ENCODE results near the gene NR1H3.

The NR1H3 gene

DNA sequence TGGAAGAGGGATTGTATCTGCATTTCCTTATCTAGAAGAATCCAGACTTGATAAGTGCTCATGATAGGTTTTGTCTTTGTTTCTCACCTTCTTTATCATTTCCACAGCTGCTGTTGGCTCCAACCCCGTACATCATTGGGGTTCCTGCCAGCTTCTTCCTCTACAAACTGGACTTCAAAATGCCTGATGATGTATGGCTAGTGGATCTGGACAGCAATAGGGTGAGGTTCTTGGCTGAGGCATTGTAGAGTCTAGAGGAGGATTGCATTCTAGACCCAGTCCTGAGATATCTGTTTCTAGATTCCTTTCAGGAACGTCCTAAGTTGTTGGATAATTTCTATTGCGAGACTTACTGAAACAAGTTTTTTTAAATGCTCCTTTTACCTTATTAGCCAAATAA is 20.3 kb downstream of the NR1H3 start:
- Histone ChIP-seq H3K23ac (ENCODE audit: low read length) (no peak overlapping the region), H4K8ac (ENCODE audit: low read depth, low read length) (no peak overlapping the region), H3K4ac (ENCODE audit: low read depth, low read length) (no peak overlapping the region), H3K79me1 (ENCODE audit: low read length) (peaks cover 6% of the 10 kb centered on the region), H3K18ac (ENCODE audit: low read length) (no peak overlapping the region), H3K79me2 (ENCODE audit: control insufficient read depth, insufficient read depth, low read length) (no peaks in the 10 kb centered on the region), H3K36me3 (ENCODE audit: control insufficient read depth, insufficient read depth, low read length) (peaks cover 2% of the 10 kb centered on the region), H3K4me3 (ENCODE audit: low read length) (no peak overlapping the region), H2AK5ac (ENCODE audit: low read length) (no peak overlapping the region), H3K4me2 (ENCODE audit: low read length) (no peak overlapping the region), H2BK5ac (ENCODE audit: low read length) (no peak overlapping the region), H4K5ac (ENCODE audit: low read length) (no peak overlapping the region), H3K27ac (ENCODE audit: low read depth, low read length) (no peak overlapping the region), H3K4me1 (ENCODE audit: control insufficient read depth, low read depth, low read length) (no peaks in the 10 kb centered on the region), H2BK15ac (replicated peaks; ENCODE audit: low read depth) (no peak overlapping the region), H3K9ac (ENCODE audit: low read length) (no peak overlapping the region), H2BK120ac (ENCODE audit: low read depth, low read length) (no peak overlapping the region), H3K27me3 (ENCODE audit: insufficient read depth, low read length, poor library complexity) (no peaks in the 10 kb centered on the region), H3K56ac (ENCODE audit: low read length) (no peak overlapping the region)
- no peak for DNase-seq
- no CpG with 5 or more reads among the region's 3 CpGs for WGBS (ENCODE audit: extremely low coverage, insufficient coverage, low lambda C conversion rate)

DNA sequence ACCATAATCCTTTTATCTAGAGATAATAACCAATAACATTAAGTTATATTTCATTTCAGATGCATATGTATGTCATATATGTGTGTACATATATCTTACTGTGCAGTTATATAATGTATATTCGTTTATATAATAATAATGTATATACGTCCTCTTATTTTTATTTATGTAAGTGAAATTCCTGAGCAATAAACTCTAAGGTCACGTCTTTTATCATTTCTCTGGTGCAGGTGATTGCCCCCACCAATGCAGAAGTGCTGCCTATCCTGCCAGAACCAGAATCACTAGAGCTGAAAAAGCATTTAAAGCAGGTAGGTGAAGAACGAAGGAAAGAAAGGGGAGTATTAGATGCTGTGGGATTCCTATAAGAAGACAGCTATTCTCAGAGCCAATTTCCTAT is 21.0 kb downstream of the NR1H3 start:
- no peak overlapping the region for H3K27ac ChIP-seq (ENCODE audit: low read depth, low read length)
- H4K8ac ChIP-seq (ENCODE audit: low read depth, low read length) = no peak overlapping the region
- H3K27me3 ChIP-seq (ENCODE audit: insufficient read depth, low read length, poor library complexity) = no peaks in the 10 kb centered on the region
- no peak overlapping the region for H3K23ac ChIP-seq (ENCODE audit: low read length)
- peaks cover 6% of the 10 kb centered on the region for H3K79me1 ChIP-seq (ENCODE audit: low read length)
- no peak overlapping the region for H3K56ac ChIP-seq (ENCODE audit: low read length)
- H3K4ac ChIP-seq (ENCODE audit: low read depth, low read length) = no peak overlapping the region
- no peak overlapping the region for H3K9ac ChIP-seq (ENCODE audit: low read length)
- H3K4me1 ChIP-seq (ENCODE audit: control insufficient read depth, low read depth, low read length) = no peaks in the 10 kb centered on the region
- H2BK120ac ChIP-seq (ENCODE audit: low read depth, low read length) = no peak overlapping the region
- no peak for DNase-seq
- peaks cover 2% of the 10 kb centered on the region for H3K36me3 ChIP-seq (ENCODE audit: control insufficient read depth, insufficient read depth, low read length)
- no CpG with 5 or more reads among the region's 4 CpGs for WGBS (ENCODE audit: extremely low coverage, insufficient coverage, low lambda C conversion rate)
- H3K4me3 ChIP-seq (ENCODE audit: low read length) = no peak overlapping the region
- no peak overlapping the region for H2BK5ac ChIP-seq (ENCODE audit: low read length)
- H3K18ac ChIP-seq (ENCODE audit: low read length) = no peak overlapping the region
- no peak overlapping the region for H2BK15ac ChIP-seq (replicated peaks; ENCODE audit: low read depth)
- no peaks in the 10 kb centered on the region for H3K79me2 ChIP-seq (ENCODE audit: control insufficient read depth, insufficient read depth, low read length)
- no peak overlapping the region for H4K5ac ChIP-seq (ENCODE audit: low read length)
- H2AK5ac ChIP-seq (ENCODE audit: low read length) = no peak overlapping the region
- H3K4me2 ChIP-seq (ENCODE audit: low read length) = no peak overlapping the region

DNA sequence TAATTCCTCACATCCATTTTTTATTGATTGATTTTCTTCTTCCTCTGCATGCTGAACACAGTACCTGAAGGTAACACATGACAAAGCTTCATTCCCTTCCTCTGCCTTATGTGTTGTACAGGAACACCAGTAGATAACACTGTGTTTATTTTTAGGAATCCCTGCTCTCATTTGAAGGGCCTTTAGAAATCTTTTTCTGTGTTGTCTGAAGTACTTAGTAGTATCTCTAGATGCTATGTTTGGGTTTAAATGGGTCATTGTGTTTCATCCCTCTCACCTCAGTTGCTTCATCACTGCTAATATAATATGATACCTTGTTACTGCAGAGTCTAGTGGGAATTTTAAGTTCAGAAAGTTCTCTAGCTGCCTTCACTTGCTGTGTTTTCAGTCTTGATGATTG is 22.3 kb downstream of the NR1H3 start:
- Histone ChIP-seq H3K27ac (ENCODE audit: low read depth, low read length) (no peak overlapping the region), H3K18ac (ENCODE audit: low read length) (no peak overlapping the region), H3K79me2 (ENCODE audit: control insufficient read depth, insufficient read depth, low read length) (no peaks in the 10 kb centered on the region), H3K79me1 (ENCODE audit: low read length) (peaks cover 2% of the 10 kb centered on the region), H2BK120ac (ENCODE audit: low read depth, low read length) (no peak overlapping the region), H2AK5ac (ENCODE audit: low read length) (no peak overlapping the region), H3K9ac (ENCODE audit: low read length) (no peak overlapping the region), H3K4ac (ENCODE audit: low read depth, low read length) (no peak overlapping the region), H3K36me3 (ENCODE audit: control insufficient read depth, insufficient read depth, low read length) (peaks cover 7% of the 10 kb centered on the region), H3K23ac (ENCODE audit: low read length) (no peak overlapping the region), H3K56ac (ENCODE audit: low read length) (no peak overlapping the region), H4K8ac (ENCODE audit: low read depth, low read length) (no peak overlapping the region), H2BK5ac (ENCODE audit: low read length) (no peak overlapping the region), H3K4me1 (ENCODE audit: control insufficient read depth, low read depth, low read length) (no peaks in the 10 kb centered on the region), H4K5ac (ENCODE audit: low read length) (no peak overlapping the region), H3K4me2 (ENCODE audit: low read length) (no peak overlapping the region), H3K4me3 (ENCODE audit: low read length) (no peak overlapping the region), H3K27me3 (ENCODE audit: insufficient read depth, low read length, poor library complexity) (no peaks in the 10 kb centered on the region), H2BK15ac (replicated peaks; ENCODE audit: low read depth) (no peak overlapping the region)
- no peak for DNase-seq

DNA sequence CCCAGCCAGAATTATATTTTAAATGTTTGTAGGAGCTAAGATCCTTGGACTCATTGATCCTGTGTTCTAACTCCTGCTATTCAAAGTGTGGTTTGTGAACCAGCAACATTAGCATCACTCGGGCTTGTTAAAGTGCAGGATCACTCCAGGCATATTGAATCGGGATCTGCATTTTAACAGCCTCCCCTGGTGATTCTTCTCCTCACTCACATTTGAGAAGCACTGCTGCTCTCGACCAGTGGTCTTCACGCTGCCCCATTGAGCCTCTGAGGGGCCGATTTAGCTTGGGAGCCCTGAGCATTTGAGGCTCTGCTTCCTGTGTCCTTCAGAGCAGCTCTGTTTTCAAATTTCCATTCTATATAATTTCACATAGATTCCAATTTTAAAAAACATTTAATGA is 23.1 kb downstream of the NR1H3 start:
- Histone ChIP-seq H3K18ac (ENCODE audit: low read length) (no peak overlapping the region), H2BK120ac (ENCODE audit: low read depth, low read length) (no peak overlapping the region), H3K23ac (ENCODE audit: low read length) (no peak overlapping the region), H3K79me2 (ENCODE audit: control insufficient read depth, insufficient read depth, low read length) (no peaks in the 10 kb centered on the region), H4K8ac (ENCODE audit: low read depth, low read length) (no peak overlapping the region), H3K4me3 (ENCODE audit: low read length) (no peak overlapping the region), H2AK5ac (ENCODE audit: low read length) (no peak overlapping the region), H3K27ac (ENCODE audit: low read depth, low read length) (no peak overlapping the region), H3K79me1 (ENCODE audit: low read length) (no peaks in the 10 kb centered on the region), H2BK5ac (ENCODE audit: low read length) (no peak overlapping the region), H3K9ac (ENCODE audit: low read length) (no peak overlapping the region), H2BK15ac (replicated peaks; ENCODE audit: low read depth) (no peak overlapping the region), H3K4me2 (ENCODE audit: low read length) (no peak overlapping the region), H3K4ac (ENCODE audit: low read depth, low read length) (no peak overlapping the region), H3K36me3 (ENCODE audit: control insufficient read depth, insufficient read depth, low read length) (peaks cover 7% of the 10 kb centered on the region), H3K56ac (ENCODE audit: low read length) (no peak overlapping the region), H3K27me3 (ENCODE audit: insufficient read depth, low read length, poor library complexity) (no peaks in the 10 kb centered on the region), H4K5ac (ENCODE audit: low read length) (no peak overlapping the region), H3K4me1 (ENCODE audit: control insufficient read depth, low read depth, low read length) (no peaks in the 10 kb centered on the region)
- no CpG with 5 or more reads among the region's 5 CpGs for WGBS (ENCODE audit: extremely low coverage, insufficient coverage, low lambda C conversion rate)
- no peak for DNase-seq

DNA sequence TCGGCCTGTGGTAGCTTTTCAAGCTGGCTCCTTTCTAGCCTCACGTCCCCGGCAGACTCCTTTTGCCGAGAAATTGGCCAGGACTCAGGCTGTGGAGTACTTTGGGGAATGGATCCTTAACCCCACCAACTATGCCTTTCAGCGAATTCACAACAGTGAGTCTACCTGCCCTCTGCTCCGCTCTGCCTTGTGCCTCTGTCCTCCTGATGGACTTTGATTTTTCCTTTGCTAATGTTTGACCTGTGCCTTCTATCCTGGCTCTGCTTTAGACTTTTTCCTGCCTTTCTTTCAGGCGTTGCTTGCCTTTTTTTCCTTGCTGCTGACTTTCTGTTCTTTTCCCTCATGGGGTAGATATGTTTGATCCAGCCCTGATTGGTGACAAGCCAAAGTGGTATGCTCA is 24.7 kb downstream of the NR1H3 start:
- no peaks in the 10 kb centered on the region for H3K4me1 ChIP-seq (ENCODE audit: control insufficient read depth, low read depth, low read length)
- no peak overlapping the region for H2AK5ac ChIP-seq (ENCODE audit: low read length)
- no peak overlapping the region for H2BK120ac ChIP-seq (ENCODE audit: low read depth, low read length)
- no peak overlapping the region for H3K27ac ChIP-seq (ENCODE audit: low read depth, low read length)
- no peak overlapping the region for H4K8ac ChIP-seq (ENCODE audit: low read depth, low read length)
- no peaks in the 10 kb centered on the region for H3K79me2 ChIP-seq (ENCODE audit: control insufficient read depth, insufficient read depth, low read length)
- no peak for DNase-seq
- H3K4ac ChIP-seq (ENCODE audit: low read depth, low read length) = no peak overlapping the region
- H2BK5ac ChIP-seq (ENCODE audit: low read length) = no peak overlapping the region
- no peak overlapping the region for H3K9ac ChIP-seq (ENCODE audit: low read length)
- no peaks in the 10 kb centered on the region for H3K27me3 ChIP-seq (ENCODE audit: insufficient read depth, low read length, poor library complexity)
- H3K36me3 ChIP-seq (ENCODE audit: control insufficient read depth, insufficient read depth, low read length) = peaks cover 7% of the 10 kb centered on the region
- H2BK15ac ChIP-seq (replicated peaks; ENCODE audit: low read depth) = no peak overlapping the region
- no peak overlapping the region for H3K18ac ChIP-seq (ENCODE audit: low read length)
- H3K79me1 ChIP-seq (ENCODE audit: low read length) = no peaks in the 10 kb centered on the region
- H4K5ac ChIP-seq (ENCODE audit: low read length) = no peak overlapping the region
- no peak overlapping the region for H3K4me3 ChIP-seq (ENCODE audit: low read length)
- H3K4me2 ChIP-seq (ENCODE audit: low read length) = no peak overlapping the region
- H3K56ac ChIP-seq (ENCODE audit: low read length) = no peak overlapping the region
- no CpG with 5 or more reads among the region's 7 CpGs for WGBS (ENCODE audit: extremely low coverage, insufficient coverage, low lambda C conversion rate)
- no peak overlapping the region for H3K23ac ChIP-seq (ENCODE audit: low read length)

DNA sequence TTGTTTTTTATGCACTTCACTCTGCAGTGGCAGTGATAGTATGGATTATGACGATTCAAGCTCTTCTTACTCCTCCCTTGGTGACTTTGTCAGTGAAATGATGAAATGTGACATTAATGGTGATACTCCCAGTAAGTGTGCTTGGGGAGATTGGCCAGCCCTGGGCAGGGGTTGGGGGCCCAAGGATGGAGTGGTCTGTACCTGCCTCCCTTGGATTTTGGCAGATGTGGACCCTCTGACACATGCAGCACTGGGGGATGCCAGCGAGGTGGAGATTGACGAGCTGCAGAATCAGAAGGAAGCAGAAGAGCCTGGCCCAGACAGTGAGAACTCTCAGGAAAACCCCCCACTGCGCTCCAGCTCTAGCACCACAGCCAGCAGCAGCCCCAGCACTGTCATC is 26.4 kb downstream of the NR1H3 start:
- no CpG with 5 or more reads among the region's 4 CpGs for WGBS (ENCODE audit: extremely low coverage, insufficient coverage, low lambda C conversion rate)

More for the DNA sequence above, 26.4 kb downstream of the NR1H3 start:
- Histone ChIP-seq H3K36me3 (ENCODE audit: control insufficient read depth, insufficient read depth, low read length) (peaks cover 11% of the 10 kb centered on the region), H4K5ac (ENCODE audit: low read length) (no peak overlapping the region), H3K4ac (ENCODE audit: low read depth, low read length) (no peak overlapping the region), H3K4me1 (ENCODE audit: control insufficient read depth, low read depth, low read length) (no peaks in the 10 kb centered on the region), H3K4me2 (ENCODE audit: low read length) (no peak overlapping the region), H2AK5ac (ENCODE audit: low read length) (no peak overlapping the region), H3K27ac (ENCODE audit: low read depth, low read length) (no peak overlapping the region), H2BK5ac (ENCODE audit: low read length) (no peak overlapping the region), H3K79me2 (ENCODE audit: control insufficient read depth, insufficient read depth, low read length) (no peaks in the 10 kb centered on the region), H3K23ac (ENCODE audit: low read length) (no peak overlapping the region), H2BK15ac (replicated peaks; ENCODE audit: low read depth) (no peak overlapping the region), H3K27me3 (ENCODE audit: insufficient read depth, low read length, poor library complexity) (no peaks in the 10 kb centered on the region), H2BK120ac (ENCODE audit: low read depth, low read length) (no peak overlapping the region), H3K9ac (ENCODE audit: low read length) (no peak overlapping the region), H3K79me1 (ENCODE audit: low read length) (no peaks in the 10 kb centered on the region), H4K8ac (ENCODE audit: low read depth, low read length) (no peak overlapping the region), H3K4me3 (ENCODE audit: low read length) (no peak overlapping the region), H3K18ac (ENCODE audit: low read length) (no peak overlapping the region), H3K56ac (ENCODE audit: low read length) (no peak overlapping the region)
- no peak for DNase-seq

Data from mesendoderm (in vitro differentiated cells).